DOHH2 (cell line): ENCODE measurements around the gene SUPT6H.

Experiments
- CTCF ChIP-seq: fragments of 200-600 bp; sonication (generic); IDR thresholded peaks from one replicate; pipeline ENCODE4 v1.5.1; 2014; ENCODE audit warnings: antibody characterized with exemption, mild to moderate bottlenecking, low read depth, low read length; ENCODE audit not compliant: poor library complexity, severe bottlenecking
- EZH2phosphoT487 ChIP-seq: fragments of 200-600 bp; sonication (generic); IDR thresholded peaks from 2 replicates; pipeline ENCODE4 v1.6.1; 2017; ENCODE audit warnings: borderline replicate concordance, mild to moderate bottlenecking, antibody characterized with exemption, low read length, moderate library complexity, mixed read lengths

GRCh38 chr17:28724500-28725165 is 62.6 kb downstream of the SUPT6H start:
- TF ChIP-seq CTCF: no peak
- no peak for TF ChIP-seq EZH2phosphoT487
